Brain microvascular endothelial cell (primary cell): ENCODE measurements around the gene GOLGA6A.
"Not testable (repeated sequence)": the region's sequence is repeated elsewhere in the genome, so short reads cannot be mapped to it uniquely, and the experiment has no call there.

Experiments
- DNase-seq: peaks from one replicate; pipeline ENCODE4 v3.0.0-alpha.2; 2020
- H3K27ac ChIP-seq: fragments of 250-450 bp; sonication (Bioruptor Pico); 2 replicates; pipeline ENCODE4 v1.5.1; 2020; ENCODE audit warnings: mild to moderate bottlenecking, moderate library complexity
- H3K27me3 ChIP-seq: fragments of 250-450 bp; sonication (Bioruptor Pico); replicated peaks from 2 replicates; pipeline ENCODE4 v1.5.1; 2020; ENCODE audit warnings: mild to moderate bottlenecking
- H3K36me3 ChIP-seq: fragments of 250-450 bp; sonication (Bioruptor Pico); replicated peaks from 2 replicates; pipeline ENCODE4 v1.5.1; 2020; ENCODE audit warnings: mild to moderate bottlenecking
- H3K4me3 ChIP-seq: 2 replicates; pipeline ENCODE4 v1.5.1; 2011; ENCODE audit warnings: low read depth, mild to moderate bottlenecking, control low read depth, low read length, moderate library complexity
- CTCF ChIP-seq: IDR thresholded peaks from 2 replicates; pipeline ENCODE4 v1.5.1; 2011; ENCODE audit warnings: low read depth, mild to moderate bottlenecking, moderate library complexity, low read length, control low read depth, inconsistent platforms; ENCODE audit errors: missing control alignments
- in situ Hi-C: cut with HindIII; loops from 2 replicates; pipeline ENCODE4 v1.10.0; 2017; ENCODE audit warnings: low sequenced_read_pairs, low pct_ligation_motif_present

GOLGA6A gene

GRCh38 chr15:74062236-74062635 lies 20.1 kb downstream of the GOLGA6A start:
- TF ChIP-seq CTCF: no peak

GRCh38 chr15:74060251-74060650 lies 22.1 kb downstream of the GOLGA6A start:
- Histone ChIP-seq H3K27me3 (no peaks in the 10 kb centered on the region), H3K27ac (no peak overlapping the region), H3K4me3 (no peak overlapping the region), H3K36me3 (no peaks in the 10 kb centered on the region)
- no peak for TF ChIP-seq CTCF
- in situ Hi-C loops: no loop called here
- DNase-seq: no peak

More at GRCh38 chr15:74062236-74062635, 20.1 kb downstream of the GOLGA6A start:
- no peak overlapping the region for H3K27ac ChIP-seq
- no peak for DNase-seq
- in situ Hi-C loops: no loop called here
- H3K4me3 ChIP-seq: no peak overlapping the region
- H3K27me3 ChIP-seq: no peaks in the 10 kb centered on the region
- no peaks in the 10 kb centered on the region for H3K36me3 ChIP-seq

- H3K27ac ChIP-seq, in situ Hi-C loops, DNase-seq, H3K36me3 ChIP-seq, H3K27me3 ChIP-seq, H3K4me3 ChIP-seq: not testable (repeated sequence)
Observed at GRCh38 chr15:74059050-74059833, 23.1 kb downstream of the GOLGA6A start.

GRCh38 chr15:74056330-74056729 lies 26.0 kb downstream of the GOLGA6A start:
- H3K4me3 ChIP-seq, in situ Hi-C loops, H3K27me3 ChIP-seq, H3K36me3 ChIP-seq, DNase-seq, H3K27ac ChIP-seq: not testable (repeated sequence)

- no peaks in the 10 kb centered on the region for H3K36me3 ChIP-seq
- H3K4me3 ChIP-seq: no peak overlapping the region
- TF ChIP-seq CTCF: no peak
- DNase-seq: no peak
- no peaks in the 10 kb centered on the region for H3K27me3 ChIP-seq
- in situ Hi-C loops: no loop called here
- H3K27ac ChIP-seq: no peak overlapping the region
Observed at GRCh38 chr15:74055804-74056203, 26.5 kb downstream of the GOLGA6A start.

- in situ Hi-C loops: no loop called here
- H3K4me3 ChIP-seq: no peak overlapping the region
Observed at GRCh38 chr15:74053941-74054529, 28.3 kb downstream of the GOLGA6A start.

More at GRCh38 chr15:74053941-74054529, 28.3 kb downstream of the GOLGA6A start:
- H3K36me3 ChIP-seq: no peaks in the 10 kb centered on the region
- DNase-seq: peak; percentile 27
- H3K27ac ChIP-seq: no peak overlapping the region
- H3K27me3 ChIP-seq: no peaks in the 10 kb centered on the region
- TF ChIP-seq CTCF: peak; percentile 77
